ENCODE results near the gene DTNB. TPM values are rescaled to one million over a fixed set of nuclear protein-coding genes. Genes with fewer than 3 reads are reported as not detected.
A peak's percentile ranks its signal among the peaks of the same experiment; 100 is the strongest.

The DTNB gene
- total RNA-seq, 1 donor from 2014 or later = 14.3 TPM

- DNase-seq (ENCODE audit: low spot score) = no peak
- no peak for ATAC-seq
These were observed 160.7 kb downstream of the DTNB start for GRCh38 chr2:25512707-25513106.

- ATAC-seq = no peak
These were observed 167.2 kb downstream of the DTNB start for GRCh38 chr2:25506226-25506625.

GRCh38 chr2:25505622-25506021, 167.8 kb downstream of the DTNB start:
- DNase-seq (ENCODE audit: low spot score) (no peak), ATAC-seq (no peak)

More at GRCh38 chr2:25506226-25506625, 167.2 kb downstream of the DTNB start:
- no peak for DNase-seq (ENCODE audit: low spot score)

- ATAC-seq = no peak
- DNase-seq (ENCODE audit: low spot score) = no peak
These were observed 168.2 kb downstream of the DTNB start for GRCh38 chr2:25505182-25505581.

GRCh38 chr2:25504266-25504665, 169.1 kb downstream of the DTNB start:
- no peak for DNase-seq (ENCODE audit: low spot score)
- ATAC-seq = no peak

- no peak for DNase-seq (ENCODE audit: low spot score)
- ATAC-seq = no peak
These were observed 174.2 kb downstream of the DTNB start for GRCh38 chr2:25499157-25499556.

- no peak for ATAC-seq
- DNase-seq (ENCODE audit: low spot score) = no peak
These were observed 175.4 kb downstream of the DTNB start for GRCh38 chr2:25497918-25498407.

- no peak for ATAC-seq
- no peak for DNase-seq (ENCODE audit: low spot score)
These were observed 176.0 kb downstream of the DTNB start for GRCh38 chr2:25497229-25497917.

GRCh38 chr2:25494616-25495015, 178.8 kb downstream of the DTNB start:
- ATAC-seq (no peak), DNase-seq (ENCODE audit: low spot score) (no peak)

GRCh38 chr2:25493207-25493606, 180.2 kb downstream of the DTNB start:
- DNase-seq (ENCODE audit: low spot score) (no peak), ATAC-seq (no peak)

- ATAC-seq (no peak), DNase-seq (ENCODE audit: low spot score) (no peak)
These were observed 180.7 kb downstream of the DTNB start for GRCh38 chr2:25492726-25493125.

GRCh38 chr2:25491966-25492532, 181.3 kb downstream of the DTNB start:
- no peak for DNase-seq (ENCODE audit: low spot score)
- ATAC-seq = no peak

GRCh38 chr2:25491003-25491696, 182.2 kb downstream of the DTNB start:
- DNase-seq (ENCODE audit: low spot score) (no peak), ATAC-seq (no peak)

- no peak for DNase-seq (ENCODE audit: low spot score)
- peak; percentile 62 for ATAC-seq
These were observed 183.2 kb downstream of the DTNB start for GRCh38 chr2:25490217-25490616.

GRCh38 chr2:25489631-25490030, 183.7 kb downstream of the DTNB start:
- DNase-seq (ENCODE audit: low spot score) = no peak
- no peak for ATAC-seq

GRCh38 chr2:25483607-25484266, 189.6 kb downstream of the DTNB start:
- ATAC-seq (no peak), DNase-seq (ENCODE audit: low spot score) (no peak)

- DNase-seq (ENCODE audit: low spot score) = no peak
- ATAC-seq = no peak
These were observed 191.0 kb downstream of the DTNB start for GRCh38 chr2:25482341-25482740.

GRCh38 chr2:25481381-25482300, 191.7 kb downstream of the DTNB start:
- DNase-seq (ENCODE audit: low spot score) = no peak

GRCh38 chr2:25480561-25480960, 192.8 kb downstream of the DTNB start:
- ATAC-seq (no peak), DNase-seq (ENCODE audit: low spot score) (no peak)

More at GRCh38 chr2:25481381-25482300, 191.7 kb downstream of the DTNB start:
- no peak for ATAC-seq

- ATAC-seq = no peak
- DNase-seq (ENCODE audit: low spot score) = no peak
These were observed 193.6 kb downstream of the DTNB start for GRCh38 chr2:25479761-25480160.

Data from left lobe of liver (tissue), 2 donors.